MG63 (cell line): Measurements from ENCODE around the gene PSMA5. TPM values are rescaled to one million over a fixed set of nuclear protein-coding genes. Genes with fewer than 3 reads are reported as not detected.
"Not testable (repeated sequence)": the region's sequence is repeated elsewhere in the genome, so short reads cannot be mapped to it uniquely, and the experiment has no call there.

ENCODE experiments used
- DNase-seq: peaks from one replicate; pipeline ENCODE4 v3.0.0-alpha.2; 2020
- H3K27me3 ChIP-seq: fragments of 250-450 bp; sonication (Bioruptor Pico); 2 replicates; pipeline ENCODE4 v1.5.1; 2020; ENCODE audit warnings: mild to moderate bottlenecking, moderate library complexity
- H3K36me3 ChIP-seq: fragments of 250-450 bp; sonication (Bioruptor Pico); 2 replicates; pipeline ENCODE4 v1.5.1; 2020; ENCODE audit warnings: mild to moderate bottlenecking, moderate library complexity
- H3K4me3 ChIP-seq: fragments of 250-450 bp; sonication (Bioruptor Pico); 2 replicates; pipeline ENCODE4 v1.5.1; 2020; ENCODE audit warnings: mild to moderate bottlenecking, moderate library complexity
- H3K9me3 ChIP-seq: fragments of 250-450 bp; sonication (Bioruptor Pico); 2 replicates; pipeline ENCODE4 v1.5.1; 2020; ENCODE audit warnings: mild to moderate bottlenecking, moderate library complexity
- total RNA-seq: library from RNA; depleted of rRNA; stranded (reverse); fragments of >200 nt; shearing (Covaris generic); gene quantifications from 2 replicates; pipeline ENCODE4 v1.2.3, GENCODE V29; 2014; ENCODE audit warnings: low replicate concordance

Gene PSMA5
- total RNA-seq, 1 experiment from 2014 or later: 304 TPM

- Histone ChIP-seq H3K4me3 (peak within 1 kb of the TSS; percentile 39), H3K36me3 (peaks cover 27% of the 10 kb centered on the region), H3K27me3 (peaks cover 5% of the 10 kb centered on the region; the same call in 1 of the 2 replicates), H3K9me3 (no peaks in the 10 kb centered on the region)
- peak; percentile 76 for DNase-seq
These were observed 28.5 kb downstream of the PSMA5 start, which contains the start of gene SORT1 for GRCh38 chr1:109397581-109398342. Gene SORT1, minus strand, starts transcription at chr1:109397918. Its CDS starts 26 bp downstream, at chr1:109397892.

- peaks cover 5% of the 10 kb centered on the region; the same call in 1 of the 2 replicates for H3K27me3 ChIP-seq
- peaks cover 20% of the 10 kb centered on the region for H3K36me3 ChIP-seq
- no peak overlapping the region for H3K4me3 ChIP-seq
- no peak for DNase-seq
- H3K9me3 ChIP-seq: no peaks in the 10 kb centered on the region
These were observed 29.2 kb downstream of the PSMA5 start for GRCh38 chr1:109396871-109397580.

GRCh38 chr1:109396513-109396839 lies 29.8 kb downstream of the PSMA5 start:
- no peaks in the 10 kb centered on the region for H3K9me3 ChIP-seq
- no peak overlapping the region for H3K4me3 ChIP-seq
- H3K36me3 ChIP-seq: peaks cover 15% of the 10 kb centered on the region
- no peak for DNase-seq
- H3K27me3 ChIP-seq: peaks cover 5% of the 10 kb centered on the region; the same call in 1 of the 2 replicates

GRCh38 chr1:109395602-109396512 lies 30.4 kb downstream of the PSMA5 start:
- H3K4me3 ChIP-seq: no peak overlapping the region
- peaks cover 5% of the 10 kb centered on the region; the same call in 1 of the 2 replicates for H3K27me3 ChIP-seq
- H3K9me3 ChIP-seq: no peaks in the 10 kb centered on the region
- peaks cover 9% of the 10 kb centered on the region for H3K36me3 ChIP-seq
- no peak for DNase-seq

GRCh38 chr1:109395282-109395599 lies 31.0 kb downstream of the PSMA5 start:
- DNase-seq, H3K36me3 ChIP-seq, H3K4me3 ChIP-seq, H3K27me3 ChIP-seq, H3K9me3 ChIP-seq: not testable (repeated sequence)

GRCh38 chr1:109394591-109395281 lies 31.5 kb downstream of the PSMA5 start:
- peaks cover 5% of the 10 kb centered on the region; the same call in 1 of the 2 replicates for H3K27me3 ChIP-seq
- H3K36me3 ChIP-seq: peaks cover 5% of the 10 kb centered on the region; the same call in 1 of the 2 replicates
- no peak overlapping the region for H3K4me3 ChIP-seq
- DNase-seq: no peak
- H3K9me3 ChIP-seq: no peaks in the 10 kb centered on the region

- Histone ChIP-seq H3K36me3 (no peaks in the 10 kb centered on the region), H3K4me3 (no peak overlapping the region), H3K27me3 (peaks cover 5% of the 10 kb centered on the region; the same call in 1 of the 2 replicates), H3K9me3 (no peaks in the 10 kb centered on the region)
- DNase-seq: no peak
These were observed 32.5 kb downstream of the PSMA5 start for GRCh38 chr1:109393617-109394233.

- H3K36me3 ChIP-seq: no peaks in the 10 kb centered on the region
- H3K9me3 ChIP-seq: no peaks in the 10 kb centered on the region
- no peak for DNase-seq
- H3K27me3 ChIP-seq: peaks cover 5% of the 10 kb centered on the region; the same call in 1 of the 2 replicates
- H3K4me3 ChIP-seq: no peak overlapping the region
These were observed 33.2 kb downstream of the PSMA5 start for GRCh38 chr1:109392788-109393616.

- Histone ChIP-seq H3K27me3 (peaks cover 5% of the 10 kb centered on the region; the same call in 1 of the 2 replicates), H3K9me3 (no peaks in the 10 kb centered on the region), H3K36me3 (no peaks in the 10 kb centered on the region), H3K4me3 (no peak overlapping the region)
- no peak for DNase-seq
These were observed 34.0 kb downstream of the PSMA5 start for GRCh38 chr1:109392037-109392787.

- Histone ChIP-seq H3K9me3 (no peaks in the 10 kb centered on the region), H3K36me3 (no peaks in the 10 kb centered on the region), H3K27me3 (peaks cover 1% of the 10 kb centered on the region; the same call in 1 of the 2 replicates), H3K4me3 (no peak overlapping the region)
- no peak for DNase-seq
These were observed 34.6 kb downstream of the PSMA5 start for GRCh38 chr1:109391626-109392025.

GRCh38 chr1:109391157-109391556 lies 35.1 kb downstream of the PSMA5 start:
- H3K27me3 ChIP-seq: no peaks in the 10 kb centered on the region
- H3K36me3 ChIP-seq: no peaks in the 10 kb centered on the region
- H3K4me3 ChIP-seq: no peak overlapping the region
- no peak for DNase-seq
- H3K9me3 ChIP-seq: no peaks in the 10 kb centered on the region

- Histone ChIP-seq H3K27me3 (no peaks in the 10 kb centered on the region), H3K9me3 (peaks cover under 1% of the 10 kb centered on the region), H3K4me3 (no peak overlapping the region), H3K36me3 (no peaks in the 10 kb centered on the region)
- DNase-seq: no peak
These were observed 36.5 kb downstream of the PSMA5 start for GRCh38 chr1:109389638-109390341.

- no peaks in the 10 kb centered on the region for H3K27me3 ChIP-seq
These were observed 37.2 kb downstream of the PSMA5 start for GRCh38 chr1:109388884-109389637.

More at GRCh38 chr1:109388884-109389637, 37.2 kb downstream of the PSMA5 start:
- no peaks in the 10 kb centered on the region for H3K36me3 ChIP-seq
- H3K9me3 ChIP-seq: peaks cover 7% of the 10 kb centered on the region
- no peak for DNase-seq
- no peak overlapping the region for H3K4me3 ChIP-seq
